Activated T-cell treated with anti-CD3 and anti-CD28 coated beads for 48 hours (primary cell): Measurements from ENCODE around the gene RGS12.
A peak's percentile ranks its signal among the peaks of the same experiment; 100 is the strongest.
"Not testable (repeated sequence)": the region's sequence is repeated elsewhere in the genome, so short reads cannot be mapped to it uniquely, and the experiment has no call there.

Experiments
- DNase-seq: peaks from one replicate; pipeline ENCODE4 v3.0.0-alpha.2; 2020; ENCODE audit warnings: low read depth

Gene RGS12

DNA sequence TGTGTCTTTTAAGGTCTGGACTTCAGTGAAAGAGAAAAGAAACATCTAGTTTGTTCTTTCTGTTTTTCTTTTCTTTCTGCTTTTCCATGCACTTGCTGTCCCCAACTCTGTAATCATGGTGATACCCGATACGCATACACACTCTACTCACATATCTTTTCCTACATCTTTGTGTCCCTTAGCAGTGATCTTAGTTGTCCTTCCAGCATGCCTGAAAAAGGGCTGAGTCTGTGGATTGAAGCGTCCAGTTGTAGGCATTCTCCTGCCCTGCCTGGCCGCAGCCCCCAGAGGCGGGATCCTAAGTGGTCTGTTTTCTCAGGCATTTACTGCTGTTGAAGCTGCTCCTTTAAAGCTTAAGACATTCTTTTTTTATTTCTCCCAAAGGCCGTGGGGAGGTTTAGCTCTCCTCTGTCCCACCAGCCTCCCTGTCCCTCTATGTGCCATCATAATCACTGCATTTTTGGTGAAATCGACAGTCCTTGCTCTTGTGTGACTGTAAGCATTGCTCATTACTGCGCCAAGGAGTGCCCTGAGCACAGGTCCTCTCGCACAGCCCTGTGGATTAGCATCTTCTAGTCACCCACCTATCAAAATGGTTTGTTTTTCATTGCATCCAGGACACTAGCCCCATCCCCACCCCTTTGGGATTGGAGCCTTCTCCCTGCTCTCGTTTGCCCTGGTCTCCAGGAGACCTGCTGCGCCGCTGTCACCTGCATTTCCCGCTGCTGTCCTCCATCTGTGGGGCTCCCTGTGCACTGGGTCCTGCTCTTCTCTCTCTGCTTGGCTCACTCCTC is 4.4 kb downstream of the RGS12 start:
- no peak for DNase-seq

DNA sequence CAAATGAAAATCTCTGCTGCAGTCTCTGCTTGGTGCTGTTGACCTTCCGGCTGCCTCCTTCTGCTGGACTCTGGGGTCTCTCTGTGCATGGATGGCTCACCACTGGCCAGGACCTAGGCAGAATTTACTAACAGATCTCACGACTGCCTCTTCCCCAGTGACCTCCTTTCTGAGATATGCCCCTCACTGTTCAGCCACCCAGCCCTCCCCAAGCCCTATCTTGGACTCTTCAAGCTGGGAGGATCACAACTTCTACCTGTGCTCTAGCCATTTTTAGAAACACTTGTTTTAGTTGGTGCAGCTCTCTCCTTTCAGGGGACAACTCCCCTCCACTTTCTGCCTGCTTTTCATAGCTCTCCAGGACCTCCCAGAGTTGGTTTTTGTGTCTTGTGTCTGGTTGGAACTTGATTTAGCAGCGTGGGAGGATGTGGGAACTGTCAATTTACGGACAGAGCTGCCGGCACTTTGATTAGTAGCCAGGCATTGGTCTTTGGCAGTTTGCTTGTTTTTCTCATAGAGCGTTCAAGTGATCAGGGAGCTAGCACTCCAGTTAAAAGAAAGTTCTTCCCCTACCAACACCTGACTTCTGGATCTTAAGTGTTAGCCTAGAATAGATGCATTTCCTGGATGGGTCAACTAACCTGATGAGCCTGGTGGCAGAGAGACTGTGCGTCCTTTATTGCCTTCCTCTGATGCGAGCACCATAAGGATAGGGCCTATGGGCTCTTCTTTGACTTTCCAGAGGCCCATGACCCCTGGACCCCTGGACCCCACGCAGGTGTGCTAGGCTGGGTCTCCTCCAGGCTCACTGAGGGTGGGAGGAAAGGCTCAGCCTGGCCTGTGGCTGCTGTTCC is 6.5 kb downstream of the RGS12 start:
- DNase-seq: no peak

DNA sequence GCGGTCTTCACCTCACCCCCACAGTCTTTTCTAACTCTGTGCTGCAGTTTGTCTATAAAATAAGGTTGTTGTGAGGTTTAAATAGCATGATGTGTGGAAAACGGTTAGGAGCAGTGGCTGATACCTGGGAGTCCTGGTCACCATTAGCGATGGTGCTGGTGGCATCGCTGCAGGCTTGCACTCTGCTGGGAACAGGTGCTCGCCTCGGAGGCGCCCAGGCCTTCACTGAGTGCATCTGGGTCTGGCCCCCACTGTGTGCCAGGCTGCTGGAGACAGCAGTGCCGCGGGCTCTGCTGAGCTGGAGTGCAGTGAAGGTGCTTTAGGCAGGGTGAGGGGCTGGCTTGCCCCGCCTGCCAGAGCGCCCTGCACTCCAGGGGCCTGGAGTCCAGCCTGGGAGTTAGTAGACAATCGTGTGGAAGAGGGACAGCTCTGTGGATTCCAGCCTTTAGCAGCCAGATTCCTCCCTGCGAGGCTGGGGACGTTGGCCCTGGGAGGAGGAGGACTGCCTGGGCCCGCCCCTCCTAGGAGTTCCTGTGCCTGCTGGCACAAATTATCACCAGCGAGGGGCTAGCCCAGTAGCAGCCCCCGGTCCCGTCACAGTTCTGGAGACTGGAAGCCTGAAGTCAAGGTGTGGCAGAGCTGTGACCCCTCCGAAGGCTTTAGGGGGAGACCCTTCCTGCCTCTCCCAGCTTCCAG is 7.3 kb downstream of the RGS12 start:
- DNase-seq: no peak

DNA sequence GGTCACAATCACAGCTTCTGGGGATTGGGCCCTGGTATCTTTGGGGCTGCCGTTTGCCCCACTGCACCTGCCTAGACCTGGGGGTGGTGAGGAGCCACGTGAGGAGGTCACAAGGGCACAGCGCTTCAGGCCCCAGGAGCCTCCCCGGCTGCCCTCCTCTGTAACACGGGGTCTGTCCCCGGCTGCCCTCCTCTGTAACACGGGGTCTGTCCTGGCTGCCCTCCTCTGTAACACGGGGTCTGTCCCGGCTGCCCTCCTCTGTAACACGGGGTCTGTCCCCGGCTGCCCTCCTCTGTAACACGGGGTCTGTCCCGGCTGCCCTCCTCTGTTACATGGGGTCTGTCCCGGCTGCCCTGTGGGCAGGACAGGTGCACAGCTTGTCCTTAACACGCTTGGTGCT is 8.1 kb downstream of the RGS12 start:
- DNase-seq: not testable (repeated sequence)

DNA sequence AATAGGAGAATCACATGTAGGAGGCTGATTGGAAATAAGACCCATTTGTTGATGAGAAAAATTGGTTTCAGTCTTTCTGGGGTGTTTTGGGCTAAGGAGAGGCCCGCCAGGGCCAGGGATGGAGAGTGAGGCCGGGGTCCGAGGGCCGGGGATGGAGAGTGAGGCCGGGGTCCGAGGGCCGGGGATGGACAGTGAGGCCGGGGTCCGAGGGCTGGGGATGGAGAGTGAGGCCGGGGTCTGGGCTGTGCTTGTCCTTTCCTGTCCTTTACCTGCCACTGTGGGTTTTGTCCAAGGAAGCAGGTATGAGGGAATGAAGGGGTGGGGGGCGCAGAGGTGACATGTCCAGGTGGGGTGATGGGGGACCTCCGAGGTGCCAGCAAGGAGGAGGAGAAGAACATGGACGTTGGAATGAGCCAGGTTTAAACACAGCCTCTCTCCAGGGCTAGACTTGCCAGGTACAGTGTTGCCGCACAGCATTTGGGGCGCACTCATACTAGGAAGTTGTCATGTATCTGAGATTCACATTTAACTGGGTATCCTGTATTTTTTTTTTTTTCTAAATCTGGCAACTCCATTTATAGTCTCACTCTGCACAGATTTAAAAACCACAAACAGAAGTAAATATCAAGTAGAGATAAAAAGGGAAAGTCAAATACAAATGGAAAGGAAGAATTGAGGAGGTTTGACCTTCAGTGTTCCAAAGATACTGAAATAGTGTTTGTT is 8.8 kb downstream of the RGS12 start:
- no peak for DNase-seq

DNA sequence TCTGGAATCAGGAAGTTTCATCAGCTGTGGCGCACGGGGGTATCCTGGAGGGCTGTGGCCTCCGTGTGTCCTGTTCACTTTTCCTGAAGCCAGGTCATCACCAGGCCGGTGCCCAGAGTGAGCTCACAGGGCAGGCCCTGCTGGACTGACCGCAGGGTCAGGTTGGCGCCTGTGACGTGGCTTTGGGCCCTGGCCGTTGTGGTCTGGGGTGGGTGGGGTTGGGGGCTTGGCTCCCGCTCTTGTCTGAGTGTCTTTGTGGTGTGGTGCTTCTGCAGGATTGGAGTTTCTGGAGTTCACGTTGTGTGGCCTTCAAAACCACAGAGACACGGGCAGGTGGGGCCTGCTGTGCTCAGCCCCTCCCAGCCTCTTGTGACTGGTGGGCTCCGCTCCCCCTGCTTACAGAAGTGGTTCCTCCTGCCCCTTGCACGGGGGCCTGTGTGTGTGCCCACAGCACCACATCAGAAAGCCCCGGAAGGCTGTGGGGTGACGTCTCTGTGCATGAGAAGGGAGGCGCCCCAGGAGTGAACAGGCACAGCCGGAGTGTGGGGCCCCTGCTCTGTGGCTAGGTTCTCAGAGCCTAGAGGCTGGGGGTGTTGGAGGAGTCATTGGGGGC is 9.5 kb downstream of the RGS12 start:
- peak; percentile 66 for DNase-seq

DNA sequence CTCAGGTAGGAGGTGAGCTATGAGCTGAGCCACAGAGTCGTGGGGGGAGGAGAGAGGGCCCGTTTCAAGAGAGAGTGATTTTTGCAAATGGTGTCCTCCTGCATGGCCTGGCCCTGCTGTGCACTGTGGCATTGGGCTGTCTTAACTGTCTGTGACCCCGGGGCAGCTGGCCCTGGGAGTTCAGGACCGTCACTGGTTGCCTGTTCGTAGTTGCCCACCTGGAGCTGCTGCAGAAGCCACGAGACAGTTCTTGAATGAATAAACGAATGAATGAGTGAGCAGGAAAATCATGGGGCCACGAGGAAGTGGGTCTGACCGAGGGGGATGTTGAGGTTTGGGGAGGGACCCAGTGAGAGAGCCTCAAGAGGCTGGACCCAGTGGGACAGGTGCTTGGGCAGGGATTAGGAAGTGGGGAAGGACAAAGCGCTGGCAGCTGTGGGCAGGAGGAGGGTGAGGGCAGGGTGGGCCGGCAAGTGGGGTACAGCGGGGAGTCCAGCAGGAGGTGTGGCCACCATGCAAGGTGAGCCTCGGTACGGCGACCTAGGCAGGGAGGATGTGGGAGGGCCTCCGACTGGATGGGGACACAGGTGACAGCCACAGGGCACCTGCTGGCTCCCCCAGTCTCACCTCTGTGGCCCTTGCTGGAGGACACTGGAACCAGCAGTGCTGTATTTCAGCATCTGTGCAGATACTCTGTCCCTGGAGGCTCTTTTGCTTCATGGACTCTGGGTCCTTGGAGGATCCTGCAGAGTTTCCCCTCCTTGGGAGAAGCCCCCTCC is 10.2 kb downstream of the RGS12 start:
- no peak for DNase-seq

DNA sequence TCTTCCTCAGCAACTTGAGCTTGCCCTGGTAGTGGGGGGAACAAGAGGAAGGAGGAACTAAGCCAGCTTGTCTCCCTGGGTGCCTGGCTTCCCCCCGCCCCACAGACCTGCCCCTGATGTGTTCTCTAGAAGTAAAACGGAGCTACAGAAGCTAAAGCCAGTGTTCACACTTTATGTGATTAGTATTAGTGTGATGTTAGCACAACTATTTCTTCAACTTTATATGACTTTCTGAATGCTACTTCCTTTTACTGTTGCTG is 10.7 kb downstream of the RGS12 start:
- DNase-seq: no peak

DNA sequence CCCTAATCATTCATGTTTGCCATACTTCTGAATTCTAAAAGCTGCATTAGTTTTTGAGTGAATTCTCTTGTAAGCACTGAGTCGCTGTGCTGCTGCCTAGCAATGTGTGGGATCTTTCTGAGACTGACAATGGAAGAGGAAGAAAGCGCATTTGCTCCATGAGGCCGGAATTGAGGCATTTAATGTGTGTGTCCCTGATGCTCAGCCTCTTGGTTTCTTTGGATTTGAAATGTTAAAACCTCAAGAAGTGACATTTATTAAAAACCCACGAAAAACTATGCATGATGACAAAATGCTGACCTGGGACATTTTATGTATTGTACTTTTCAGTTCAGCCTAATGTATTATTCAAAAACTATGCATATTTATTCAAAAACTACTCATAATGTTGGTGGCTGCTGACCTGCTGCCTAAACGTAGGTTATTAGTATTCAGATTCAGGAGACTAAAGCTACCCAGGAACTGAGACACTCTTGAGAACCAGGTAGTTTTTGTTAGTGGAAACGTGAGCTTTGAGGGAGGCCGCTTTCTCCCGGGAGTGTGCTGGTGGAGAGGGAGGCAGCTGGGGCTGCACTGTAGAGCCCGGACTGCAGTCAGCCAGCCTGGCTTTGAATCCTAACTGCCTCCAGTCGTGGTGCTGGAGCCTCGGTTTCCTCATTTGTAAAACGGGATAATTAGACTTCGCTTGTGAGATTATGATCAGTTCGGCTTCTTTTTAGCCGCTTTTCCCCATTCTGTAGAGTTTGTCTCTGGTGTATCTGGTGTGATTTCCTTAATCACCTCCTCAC is 11.3 kb downstream of the RGS12 start:
- DNase-seq: no peak

DNA sequence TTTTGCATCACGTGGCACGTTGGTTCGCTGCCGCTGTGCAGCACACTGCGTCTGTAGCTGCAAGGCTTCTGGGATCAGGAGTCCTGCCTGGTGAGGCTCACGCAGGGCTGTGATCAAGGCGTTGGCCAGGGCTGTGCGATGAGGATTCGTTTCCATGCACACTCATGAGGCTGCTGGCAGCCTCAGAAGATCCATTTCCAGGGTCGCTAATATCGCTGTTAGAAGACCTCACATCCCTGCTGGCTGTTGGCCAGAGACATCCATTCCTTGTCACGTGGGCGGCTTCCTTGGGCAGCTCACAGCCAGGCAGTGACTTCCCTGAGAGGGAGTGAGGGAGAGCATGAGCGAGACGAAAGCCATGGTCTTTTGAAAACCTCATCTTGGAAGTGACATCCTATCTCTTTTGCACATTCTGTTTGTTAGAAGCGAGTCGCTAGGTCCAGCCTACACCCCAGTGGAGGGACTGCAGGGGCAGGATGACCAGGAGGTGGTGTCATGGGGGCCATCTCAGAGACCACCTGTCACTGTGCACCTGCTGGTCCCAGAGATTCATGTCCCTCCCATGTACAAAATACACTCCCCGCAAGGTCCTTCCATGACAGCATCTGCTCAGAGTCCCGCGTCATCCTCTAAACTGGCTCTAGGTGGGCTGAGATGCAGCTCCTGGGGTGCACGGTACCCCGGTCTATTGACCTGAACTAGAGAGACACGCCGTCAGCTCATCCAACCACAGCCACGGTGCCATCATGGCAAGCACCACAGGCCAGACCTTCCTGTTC is 12.2 kb downstream of the RGS12 start:
- no peak for DNase-seq

DNA sequence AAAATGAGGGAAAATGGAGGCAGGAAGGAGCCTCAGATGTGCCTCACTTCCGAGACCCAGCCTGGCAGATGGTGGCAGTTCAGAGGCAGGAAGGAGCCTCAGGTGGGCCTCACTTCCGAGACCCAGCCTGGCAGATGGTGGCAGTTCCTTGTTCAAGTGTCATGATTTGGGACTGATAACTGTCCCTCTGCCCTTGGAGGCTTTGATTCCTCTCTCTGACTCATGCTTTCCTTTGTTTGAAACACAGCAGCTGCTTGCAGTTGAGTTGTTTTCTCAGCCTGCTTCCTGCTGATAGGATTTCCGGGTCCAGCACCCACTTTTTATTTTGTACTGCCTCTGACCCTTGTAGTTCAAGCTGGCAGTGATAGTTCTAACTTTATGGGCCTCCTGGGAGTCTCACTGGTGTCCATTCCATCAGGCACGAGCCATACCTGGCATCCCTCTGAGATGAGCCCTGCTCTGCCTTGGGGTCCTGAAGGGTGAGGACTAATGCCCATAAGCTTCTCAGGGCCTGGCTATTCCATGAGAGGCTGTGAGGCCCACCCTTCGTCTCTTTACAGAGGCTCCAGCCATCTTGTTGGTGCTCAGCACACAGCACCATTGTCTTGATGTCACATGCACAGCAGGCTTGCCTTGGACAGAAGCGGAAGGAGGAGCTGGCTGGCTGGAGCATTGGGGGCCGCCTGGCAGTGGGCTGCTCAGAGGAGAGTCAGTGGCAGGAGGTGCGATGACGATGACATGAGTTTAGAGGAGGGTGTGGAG is 13.0 kb downstream of the RGS12 start:
- DNase-seq: no peak

DNA sequence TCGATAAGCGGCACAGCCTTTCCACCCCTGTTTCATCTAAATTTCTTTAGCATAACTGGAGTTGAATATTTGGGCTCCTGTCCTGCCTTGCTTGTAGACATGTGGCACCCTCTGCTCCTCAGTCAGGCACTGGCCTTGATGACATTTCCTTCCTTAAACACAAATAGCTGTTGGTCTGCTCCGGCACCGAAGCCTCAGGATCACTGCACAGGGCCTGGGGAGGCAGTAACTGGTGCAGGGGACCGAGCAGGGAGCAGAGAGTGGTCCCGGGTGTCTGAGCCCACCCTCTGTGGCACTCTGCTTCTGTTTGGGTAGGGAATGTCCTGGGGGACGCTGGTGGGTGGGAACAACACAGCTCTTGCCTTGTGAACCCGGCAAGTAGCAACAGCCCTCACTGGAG is 13.6 kb downstream of the RGS12 start:
- DNase-seq: no peak

DNA sequence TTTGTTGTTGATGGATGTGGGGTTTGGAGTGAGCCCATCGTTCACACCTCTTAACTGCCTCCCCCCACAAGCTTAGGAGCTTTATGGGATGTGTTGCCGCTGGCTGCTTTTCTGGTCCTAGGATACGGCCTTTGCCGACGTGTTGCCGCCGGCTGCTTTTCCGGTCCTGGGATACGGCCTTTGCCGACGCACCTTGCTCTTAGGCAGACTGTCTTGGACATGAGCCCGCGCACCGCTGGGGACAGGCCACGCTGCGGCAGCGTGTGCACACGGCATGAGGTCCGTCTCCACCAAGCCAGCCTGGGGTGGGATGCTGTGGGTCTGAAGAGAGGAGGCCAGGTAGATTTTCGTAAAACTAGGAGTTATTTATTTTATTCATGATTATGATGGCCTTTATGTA is 14.2 kb downstream of the RGS12 start:
- no peak for DNase-seq

DNA sequence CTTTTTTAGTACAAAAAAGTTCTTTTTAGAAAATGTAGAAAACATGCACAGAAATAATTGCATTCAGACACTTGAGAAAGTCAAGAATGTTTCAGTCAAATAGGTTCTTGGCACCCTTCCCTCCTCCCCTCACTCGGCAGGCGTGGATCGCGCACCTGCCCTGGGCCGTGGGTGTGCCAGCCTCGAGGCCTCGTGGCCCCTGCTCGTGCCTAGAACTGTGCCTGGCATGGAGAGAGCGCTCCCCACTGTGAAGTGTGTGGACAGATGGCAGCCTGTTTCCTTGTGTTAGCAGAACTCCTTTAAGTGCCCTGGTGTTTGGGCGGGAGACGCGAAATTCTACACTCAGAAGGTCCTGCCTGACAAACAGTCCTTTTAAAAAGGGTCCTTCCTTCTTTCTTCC is 14.7 kb downstream of the RGS12 start:
- DNase-seq: no peak

DNA sequence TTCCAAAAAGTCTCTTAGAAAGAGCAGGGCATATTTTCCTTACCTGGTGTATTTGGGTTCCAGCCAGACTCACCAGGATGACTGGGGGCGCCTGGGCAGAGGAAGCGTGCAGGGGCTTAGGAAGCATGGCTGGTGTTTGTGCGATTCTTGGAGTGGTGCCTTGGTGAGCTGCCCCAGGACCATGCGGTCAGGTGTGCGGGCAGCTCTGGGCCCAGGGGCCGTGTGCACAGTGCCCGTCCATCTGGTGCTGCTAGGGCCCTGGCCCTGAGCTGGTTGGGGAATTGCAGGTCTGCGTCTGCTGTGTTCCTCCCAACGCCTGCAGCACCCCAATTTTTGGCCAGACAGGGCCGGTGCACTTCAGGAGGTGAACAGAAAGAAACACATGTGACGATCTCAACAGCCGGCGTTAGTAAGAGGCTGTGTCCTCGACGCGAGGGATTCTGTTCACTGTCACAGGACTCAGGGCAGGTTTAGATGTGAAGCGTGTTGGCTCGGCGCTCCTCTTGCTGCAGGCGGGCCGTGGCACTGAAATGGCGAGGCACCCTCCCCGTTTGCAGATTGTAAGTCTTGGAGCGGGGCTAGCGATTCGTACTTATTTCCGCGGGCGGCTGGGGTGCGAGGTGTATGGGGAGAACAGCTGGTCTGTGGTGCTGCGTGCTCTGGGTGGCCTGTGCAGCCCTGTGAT is 15.2 kb downstream of the RGS12 start:
- no peak for DNase-seq

DNA sequence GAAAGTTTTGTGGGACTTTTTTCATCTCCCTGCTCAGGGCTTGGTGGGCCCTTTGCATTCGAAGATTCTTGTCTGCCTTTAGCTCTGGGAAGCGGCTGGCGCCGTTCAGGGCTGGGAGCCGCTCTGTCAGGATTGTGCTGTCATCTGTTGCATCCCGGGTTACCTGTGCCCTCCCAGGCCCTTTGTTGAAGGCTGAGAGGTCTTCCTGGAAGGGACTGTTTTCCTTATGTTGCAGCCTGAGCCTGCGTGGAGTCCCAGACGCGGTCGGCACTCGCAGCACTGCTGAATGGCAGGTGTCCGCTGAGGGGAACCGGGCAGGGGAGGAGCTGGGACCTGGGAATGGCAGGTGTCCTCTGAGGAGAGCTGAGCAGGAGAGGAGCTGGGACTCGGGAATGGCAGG is 15.9 kb downstream of the RGS12 start:
- DNase-seq: no peak

DNA sequence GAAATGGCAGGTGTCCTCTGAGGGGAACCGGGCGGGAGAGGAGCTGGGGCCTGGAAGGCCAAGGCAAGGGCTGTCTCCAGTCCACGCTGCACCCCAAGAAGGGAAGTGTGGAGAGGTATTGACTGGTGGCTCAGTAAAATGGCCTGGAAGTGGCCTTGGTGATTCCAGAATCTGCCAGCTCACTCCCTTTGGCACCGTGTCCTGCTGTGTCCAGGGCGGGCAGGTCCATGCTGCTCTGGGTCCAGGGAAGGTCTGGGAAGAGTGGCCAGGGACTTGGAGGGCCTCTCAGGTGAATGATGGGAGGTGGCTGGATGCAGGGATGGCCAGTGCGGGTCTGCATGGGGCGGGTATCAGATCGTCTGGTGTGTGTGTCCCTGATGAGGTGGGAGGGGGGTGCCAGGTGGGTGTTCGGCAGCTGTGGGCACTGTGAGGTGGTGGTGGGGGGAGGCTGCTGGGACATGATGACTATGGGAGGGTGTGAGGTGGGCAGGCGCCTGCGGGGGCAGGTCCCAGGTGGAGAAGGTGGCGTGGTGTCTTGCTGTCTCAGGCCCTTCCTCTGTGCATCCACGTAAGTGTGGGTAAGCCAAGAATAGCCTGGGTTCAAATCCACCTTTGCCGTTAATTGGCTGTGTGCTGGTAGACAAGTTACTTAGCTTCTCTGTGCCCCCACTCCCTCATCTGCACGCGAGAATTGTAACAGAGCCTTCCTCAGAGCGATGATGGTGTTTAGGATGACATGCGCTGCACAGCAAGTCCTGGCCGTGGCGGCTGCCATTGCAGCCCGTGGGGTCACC is 17.7 kb downstream of the RGS12 start:
- DNase-seq: no peak

DNA sequence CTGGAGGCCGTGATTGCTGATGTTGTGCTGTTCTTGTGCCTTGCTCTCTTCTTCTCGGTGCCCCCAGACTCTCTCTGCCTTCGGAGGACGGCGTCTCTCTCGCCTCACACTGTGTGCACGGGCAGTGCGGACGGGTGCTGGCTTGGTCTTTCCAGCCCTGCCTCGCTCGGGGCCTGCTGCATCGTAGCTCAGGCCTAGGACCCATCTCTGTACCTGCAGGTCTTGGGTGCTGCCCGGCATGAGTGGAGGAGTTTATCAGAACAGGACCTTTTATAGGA is 18.2 kb downstream of the RGS12 start:
- DNase-seq: no peak
